ENCODE results near the gene TENT5C. TPM values are rescaled to one million over a fixed set of nuclear protein-coding genes. Genes with fewer than 3 reads are reported as not detected.

TENT5C gene
- total RNA-seq, 1 experiment from 2014 or later: 19.8 TPM

- peaks cover 10% of the 10 kb centered on the region; the same call in 1 of the 2 replicates for H3K4me1 ChIP-seq
- no peaks in the 10 kb centered on the region for H3K27me3 ChIP-seq (replicated peaks; ENCODE audit: control insufficient read depth, insufficient read depth, low read length)
- POLR2A ChIA-PET: no interaction called here
- CTCF ChIA-PET: no interaction called here
- TF ChIP-seq, protein P1, sequence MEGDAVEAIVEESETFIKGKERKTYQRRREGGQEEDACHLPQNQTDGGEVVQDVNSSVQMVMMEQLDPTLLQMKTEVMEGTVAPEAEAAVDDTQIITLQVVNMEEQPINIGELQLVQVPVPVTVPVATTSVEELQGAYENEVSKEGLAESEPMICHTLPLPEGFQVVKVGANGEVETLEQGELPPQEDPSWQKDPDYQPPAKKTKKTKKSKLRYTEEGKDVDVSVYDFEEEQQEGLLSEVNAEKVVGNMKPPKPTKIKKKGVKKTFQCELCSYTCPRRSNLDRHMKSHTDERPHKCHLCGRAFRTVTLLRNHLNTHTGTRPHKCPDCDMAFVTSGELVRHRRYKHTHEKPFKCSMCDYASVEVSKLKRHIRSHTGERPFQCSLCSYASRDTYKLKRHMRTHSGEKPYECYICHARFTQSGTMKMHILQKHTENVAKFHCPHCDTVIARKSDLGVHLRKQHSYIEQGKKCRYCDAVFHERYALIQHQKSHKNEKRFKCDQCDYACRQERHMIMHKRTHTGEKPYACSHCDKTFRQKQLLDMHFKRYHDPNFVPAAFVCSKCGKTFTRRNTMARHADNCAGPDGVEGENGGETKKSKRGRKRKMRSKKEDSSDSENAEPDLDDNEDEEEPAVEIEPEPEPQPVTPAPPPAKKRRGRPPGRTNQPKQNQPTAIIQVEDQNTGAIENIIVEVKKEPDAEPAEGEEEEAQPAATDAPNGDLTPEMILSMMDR (IDR thresholded peaks at IDR 0.05; ENCODE audit: insufficient read depth in 1 of 2, low read depth in 1 of 2, low read length in 1 of 2, severe bottlenecking in 1 of 2, unreplicated experiment in 1 of 2): no peak
- no peaks in the 10 kb centered on the region for H3K36me3 ChIP-seq (ENCODE audit: control insufficient read depth, insufficient read depth, low read length)
- H3K9me3 ChIP-seq: no peaks in the 10 kb centered on the region
- no peak overlapping the region for H3K27ac Mint-ChIP-seq (ENCODE audit: unreplicated experiment)
- no peaks in the 10 kb centered on the region for H3K27me3 Mint-ChIP-seq (ENCODE audit: insufficient read depth, unreplicated experiment)
- peaks cover 8% of the 10 kb centered on the region for H3K4me1 Mint-ChIP-seq (ENCODE audit: low read depth, unreplicated experiment)
- DNase-seq: no peak
- H3K9me3 Mint-ChIP-seq (ENCODE audit: unreplicated experiment): no peaks in the 10 kb centered on the region
- H3K4me3 Mint-ChIP-seq (ENCODE audit: unreplicated experiment): no peak overlapping the region
- intact Hi-C loops (cut with micrococcal nuclease; ENCODE audit: unreplicated experiment): no loop called here
- H3K36me3 Mint-ChIP-seq (ENCODE audit: insufficient read depth, unreplicated experiment): no peaks in the 10 kb centered on the region
- H3K4me3 ChIP-seq (ENCODE audit: low read depth, low read length): no peak overlapping the region
- BruUV-seq (replicated peaks): no TSS peak
These were observed 18.9 kb upstream of the TENT5C start for GRCh38 chr1:117586747-117587498.

DNA sequence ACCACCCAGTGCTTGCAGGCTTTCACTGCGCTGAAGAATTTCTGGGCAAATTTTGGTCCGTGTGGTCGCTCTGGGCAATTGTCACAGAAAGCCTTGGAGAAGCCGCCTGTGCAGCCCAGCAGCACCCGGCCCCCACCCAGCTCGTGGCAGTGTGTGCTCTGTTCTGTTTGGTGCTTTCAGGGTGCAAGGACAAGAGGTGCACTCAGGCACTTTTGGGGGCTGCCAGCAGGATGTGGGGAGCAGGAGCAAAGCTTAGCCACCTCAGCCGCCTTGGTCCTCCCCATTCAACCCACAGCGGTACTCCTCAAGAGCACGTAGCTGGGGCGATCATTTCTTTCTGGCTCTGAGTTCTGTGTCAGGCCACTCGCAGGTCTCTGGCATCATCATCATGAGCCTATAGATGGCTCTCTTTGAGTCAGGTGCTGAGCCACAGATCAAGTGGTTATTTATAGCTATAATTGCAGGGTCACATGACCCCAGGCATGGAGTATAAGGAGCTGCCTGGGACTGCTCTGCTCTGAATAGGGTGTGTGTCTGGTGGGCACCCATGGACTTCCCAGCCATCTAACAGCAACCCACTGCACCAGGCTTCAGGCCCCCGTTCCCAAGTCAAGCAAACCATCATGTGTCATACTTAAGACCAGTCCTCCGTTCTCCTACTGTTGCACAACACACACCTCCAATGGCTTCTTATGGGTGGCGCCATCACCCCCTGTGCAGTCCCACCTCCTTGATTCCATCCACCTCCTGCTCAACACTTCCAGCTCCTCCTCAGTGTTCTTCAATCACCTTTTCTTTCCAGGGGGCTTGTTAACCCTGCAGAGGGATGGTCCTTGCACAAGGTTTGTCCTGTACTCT, 18.1 kb upstream of the TENT5C start:
- H3K27ac Mint-ChIP-seq (ENCODE audit: unreplicated experiment): no peak overlapping the region
- TF ChIP-seq, protein P1 (IDR thresholded peaks at IDR 0.05; ENCODE audit: insufficient read depth in 1 of 2, low read depth in 1 of 2, low read length in 1 of 2, severe bottlenecking in 1 of 2, unreplicated experiment in 1 of 2): no peak
- H3K4me1 ChIP-seq: peaks cover 10% of the 10 kb centered on the region; the same call in 1 of the 2 replicates
- POLR2A ChIA-PET: no interaction called here
- H3K36me3 ChIP-seq (ENCODE audit: control insufficient read depth, insufficient read depth, low read length): no peaks in the 10 kb centered on the region
- DNase-seq: no peak
- H3K36me3 Mint-ChIP-seq (ENCODE audit: insufficient read depth, unreplicated experiment): no peaks in the 10 kb centered on the region
- H3K9me3 Mint-ChIP-seq (ENCODE audit: unreplicated experiment): no peaks in the 10 kb centered on the region
- CTCF ChIA-PET: interaction anchor here (0.5 kb wide), 1 partner anchor 52 kb away, joined by 3 read pairs; no protein-coding TSS in a partner anchor
- no peak overlapping the region for H3K4me3 ChIP-seq (ENCODE audit: low read depth, low read length)
- no peak overlapping the region for H3K4me3 Mint-ChIP-seq (ENCODE audit: unreplicated experiment)
- BruUV-seq (replicated peaks): no TSS peak
- intact Hi-C loops (cut with micrococcal nuclease; ENCODE audit: unreplicated experiment): no loop called here
- peaks cover 8% of the 10 kb centered on the region for H3K4me1 Mint-ChIP-seq (ENCODE audit: low read depth, unreplicated experiment)
- H3K27me3 ChIP-seq (replicated peaks; ENCODE audit: control insufficient read depth, insufficient read depth, low read length): no peaks in the 10 kb centered on the region
- no peaks in the 10 kb centered on the region for H3K27me3 Mint-ChIP-seq (ENCODE audit: insufficient read depth, unreplicated experiment)
- no peaks in the 10 kb centered on the region for H3K9me3 ChIP-seq

- Histone ChIP-seq H3K4me1 (peaks cover 10% of the 10 kb centered on the region; the same call in 1 of the 2 replicates), H3K9me3 (no peaks in the 10 kb centered on the region), H3K4me3 (ENCODE audit: low read depth, low read length) (no peak overlapping the region), H3K27me3 (replicated peaks; ENCODE audit: control insufficient read depth, insufficient read depth, low read length) (no peaks in the 10 kb centered on the region), H3K36me3 (ENCODE audit: control insufficient read depth, insufficient read depth, low read length) (no peaks in the 10 kb centered on the region)
- H3K36me3 Mint-ChIP-seq (ENCODE audit: insufficient read depth, unreplicated experiment): no peaks in the 10 kb centered on the region
- ChIA-PET POLR2A (no interaction called here), CTCF (no interaction called here)
- no peak overlapping the region for H3K27ac Mint-ChIP-seq (ENCODE audit: unreplicated experiment)
- no peaks in the 10 kb centered on the region for H3K27me3 Mint-ChIP-seq (ENCODE audit: insufficient read depth, unreplicated experiment)
- no peak for DNase-seq
- TF ChIP-seq, protein P1 (IDR thresholded peaks at IDR 0.05; ENCODE audit: insufficient read depth in 1 of 2, low read depth in 1 of 2, low read length in 1 of 2, severe bottlenecking in 1 of 2, unreplicated experiment in 1 of 2): no peak
- H3K4me1 Mint-ChIP-seq (ENCODE audit: low read depth, unreplicated experiment): peaks cover 8% of the 10 kb centered on the region
- no TSS peak for BruUV-seq (replicated peaks)
- no peaks in the 10 kb centered on the region for H3K9me3 Mint-ChIP-seq (ENCODE audit: unreplicated experiment)
- no peak overlapping the region for H3K4me3 Mint-ChIP-seq (ENCODE audit: unreplicated experiment)
- intact Hi-C loops (cut with micrococcal nuclease; ENCODE audit: unreplicated experiment): no loop called here
These were observed 16.3 kb upstream of the TENT5C start for GRCh38 chr1:117589544-117589943.

Measured in Caco-2 (cell line).